HG02852 (cell line): ENCODE measurements around the gene HYCC1.
"Not testable (repeated sequence)": the region's sequence is repeated elsewhere in the genome, so short reads cannot be mapped to it uniquely, and the experiment has no call there.

Experiments used
- ATAC-seq: cut with Tn5 transposase; IDR thresholded peaks from one replicate; pipeline ENCODE4 v1.9.1; 2021; ENCODE audit warnings: mild to moderate bottlenecking, moderate library complexity; ENCODE audit not compliant: unreplicated experiment

The HYCC1 gene

GRCh38 chr7:22989643-22990587, 24.0 kb downstream of the HYCC1 start:
- ATAC-seq: no peak

GRCh38 chr7:22985436-22985835, 28.5 kb downstream of the HYCC1 start:
- no peak for ATAC-seq

- ATAC-seq: no peak
These were observed 30.6 kb downstream of the HYCC1 start for GRCh38 chr7:22983257-22983855.

GRCh38 chr7:22980422-22980821, 33.5 kb downstream of the HYCC1 start:
- no peak for ATAC-seq

- ATAC-seq: no peak
These were observed 34.1 kb downstream of the HYCC1 start for GRCh38 chr7:22979861-22980260.

- ATAC-seq: no peak
These were observed 34.7 kb downstream of the HYCC1 start for GRCh38 chr7:22979251-22979650.

- not testable (repeated sequence) for ATAC-seq
These were observed 39.3 kb downstream of the HYCC1 start for GRCh38 chr7:22974636-22975035.

- no peak for ATAC-seq
These were observed 41.7 kb downstream of the HYCC1 start for GRCh38 chr7:22972207-22972606.

- no peak for ATAC-seq
These were observed 44.9 kb downstream of the HYCC1 start for GRCh38 chr7:22969010-22969431.
